ENCODE data around the gene TMEM123. TPM values are rescaled to one million over a fixed set of nuclear protein-coding genes. Genes with fewer than 3 reads are reported as not detected.

Gene TMEM123
- total RNA-seq, 2 experiments from 2014 or later, result 490 to 493 TPM

DNA sequence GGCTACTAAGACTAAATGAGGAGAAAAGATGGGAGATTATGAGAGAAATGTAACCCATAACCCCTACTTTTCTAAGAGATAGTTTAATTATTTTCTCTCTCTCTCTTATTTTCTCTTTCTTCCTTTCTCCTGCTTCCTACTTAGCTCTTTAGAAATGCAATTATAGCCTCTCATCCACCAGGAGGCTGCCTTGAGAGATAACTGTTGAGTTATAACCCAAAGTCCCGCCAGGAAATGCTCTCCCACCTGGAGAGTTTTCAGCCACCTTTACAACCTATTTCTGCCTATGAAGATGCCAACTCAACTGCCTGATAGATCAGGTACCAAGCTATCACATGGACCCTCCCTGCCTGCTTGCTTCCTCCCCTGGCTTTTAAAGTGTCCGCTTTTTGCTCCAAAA, 34.0 kb upstream of the TMEM123 start:
- no peaks in the 10 kb centered on the region for H3K9me3 Mint-ChIP-seq
- H3K4me3 Mint-ChIP-seq, result no peak overlapping the region
- DNase-seq (no peak), ATAC-seq (ENCODE audit: low read depth) (no peak)
- POLR2A ChIA-PET, result no interaction called here
- peaks cover 14% of the 10 kb centered on the region for H3K4me1 Mint-ChIP-seq
- H3K36me3 Mint-ChIP-seq, result peaks cover 1% of the 10 kb centered on the region
- H3K27ac Mint-ChIP-seq, result no peak overlapping the region
- peaks cover 2% of the 10 kb centered on the region for H3K27me3 Mint-ChIP-seq

- no peak overlapping the region for H3K27ac Mint-ChIP-seq
- no peak overlapping the region for H3K4me3 Mint-ChIP-seq
- POLR2A ChIA-PET, result interaction anchor here (1.3 kb wide), 1 partner anchor 32 kb away, joined by 4 read pairs; the partner anchor contains the start of gene TMEM123
- DNase-seq (no peak), ATAC-seq (ENCODE audit: low read depth) (no peak)
- no peaks in the 10 kb centered on the region for H3K27me3 Mint-ChIP-seq
- H3K4me1 Mint-ChIP-seq, result peaks cover 14% of the 10 kb centered on the region
- H3K9me3 Mint-ChIP-seq, result no peaks in the 10 kb centered on the region
- peaks cover 1% of the 10 kb centered on the region for H3K36me3 Mint-ChIP-seq
Observed at GRCh38 chr11:102485095-102485722, 32.6 kb upstream of the TMEM123 start.

DNA sequence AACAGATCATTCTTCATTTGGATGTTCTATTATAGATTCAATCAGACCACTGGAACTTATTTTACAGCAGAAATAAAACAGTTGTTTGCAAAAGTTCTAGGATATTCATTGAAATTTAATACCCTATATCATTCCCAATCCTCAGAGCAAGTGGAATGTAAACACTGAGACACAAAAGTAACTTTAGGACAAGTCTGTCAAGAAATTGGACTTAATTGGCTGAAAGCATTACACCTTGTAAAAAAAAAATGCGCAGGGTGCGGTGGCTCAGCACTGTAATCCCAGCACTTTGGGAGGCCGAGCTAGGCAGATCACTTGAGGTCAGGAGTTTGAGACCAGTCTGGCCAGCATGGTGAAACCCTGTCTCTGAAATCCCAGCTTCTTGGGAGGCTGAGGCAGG, 29.9 kb upstream of the TMEM123 start:
- ATAC-seq (ENCODE audit: low read depth) (no peak), DNase-seq (no peak)
- POLR2A ChIA-PET, result no interaction called here
- H3K27me3 Mint-ChIP-seq, result no peaks in the 10 kb centered on the region
- H3K36me3 Mint-ChIP-seq, result peaks cover 3% of the 10 kb centered on the region
- no peak overlapping the region for H3K4me3 Mint-ChIP-seq
- H3K27ac Mint-ChIP-seq, result no peak overlapping the region
- H3K9me3 Mint-ChIP-seq, result no peaks in the 10 kb centered on the region
- H3K4me1 Mint-ChIP-seq, result peaks cover 20% of the 10 kb centered on the region

- H3K27me3 Mint-ChIP-seq, result no peaks in the 10 kb centered on the region
- no peaks in the 10 kb centered on the region for H3K9me3 Mint-ChIP-seq
- peaks cover 31% of the 10 kb centered on the region for H3K4me1 Mint-ChIP-seq
- H3K4me3 Mint-ChIP-seq, result no peak overlapping the region
- peaks cover 1% of the 10 kb centered on the region for H3K36me3 Mint-ChIP-seq
- ATAC-seq (ENCODE audit: low read depth) (no peak), DNase-seq (no peak)
- H3K27ac Mint-ChIP-seq, result no peak overlapping the region
- POLR2A ChIA-PET, result interaction anchor here (1.5 kb wide), 1 partner anchor 28 kb away, joined by 4 read pairs; no protein-coding TSS in a partner anchor
Observed at GRCh38 chr11:102479733-102480132, 27.2 kb upstream of the TMEM123 start.

DNA sequence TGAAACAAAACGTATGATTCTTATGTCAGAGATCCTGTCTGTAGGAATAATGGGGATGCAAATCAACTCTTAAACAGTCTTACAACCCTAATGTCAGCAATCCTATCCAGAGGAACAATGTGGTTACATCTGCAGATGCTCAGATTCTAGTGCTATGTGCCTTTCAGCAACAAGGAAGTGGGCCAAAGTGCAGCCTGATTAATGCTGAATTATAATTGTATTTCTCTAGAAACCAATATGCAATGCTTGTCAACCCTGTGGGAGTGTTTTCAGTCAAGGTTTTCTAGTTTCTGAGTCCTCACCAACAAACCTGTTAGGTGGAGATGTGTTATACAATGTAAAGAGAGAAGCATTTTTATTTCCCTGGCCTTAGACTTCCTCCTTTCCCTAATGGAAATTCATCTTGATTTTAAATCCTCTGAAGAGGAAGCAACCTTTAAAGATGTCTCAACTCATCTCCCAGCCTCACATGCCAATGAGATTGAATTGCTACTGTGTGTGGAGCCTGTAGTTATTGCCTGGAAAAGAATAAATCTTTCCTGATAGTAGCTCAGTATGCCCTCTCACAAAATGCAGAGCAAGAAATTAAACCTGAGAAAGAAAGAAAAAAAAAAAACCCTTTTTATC, 26.2 kb upstream of the TMEM123 start:
- H3K9me3 Mint-ChIP-seq, result no peaks in the 10 kb centered on the region
- POLR2A ChIA-PET, result no interaction called here
- DNase-seq, result no peak
- H3K4me3 Mint-ChIP-seq, result no peak overlapping the region
- H3K36me3 Mint-ChIP-seq, result peaks cover 3% of the 10 kb centered on the region
- peaks cover 40% of the 10 kb centered on the region for H3K4me1 Mint-ChIP-seq
- no peaks in the 10 kb centered on the region for H3K27me3 Mint-ChIP-seq
- H3K27ac Mint-ChIP-seq, result no peak overlapping the region
- no peak for ATAC-seq (ENCODE audit: low read depth)

DNA sequence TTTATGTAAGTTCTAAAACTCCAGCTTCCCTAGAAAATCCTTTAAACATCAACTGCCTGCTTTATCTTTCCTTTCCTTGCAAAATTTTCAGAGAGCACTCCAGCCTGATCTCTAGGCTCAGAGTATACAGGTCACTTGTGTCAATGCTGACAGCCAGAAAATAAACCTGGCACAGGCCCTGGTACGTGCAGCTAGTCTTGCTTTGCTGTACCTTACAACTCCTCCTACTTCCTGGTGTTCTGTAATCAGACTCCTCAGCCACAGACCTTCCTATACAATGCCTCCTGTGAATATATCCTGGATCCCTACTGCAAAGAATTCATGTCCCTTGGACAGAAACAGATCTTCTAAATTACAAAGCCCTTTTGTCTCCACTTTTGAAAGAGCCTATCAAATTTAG, 24.2 kb upstream of the TMEM123 start:
- ATAC-seq (ENCODE audit: low read depth) (peak; percentile 98), DNase-seq (no peak)
- H3K4me3 Mint-ChIP-seq, result peak overlapping the region; percentile 65
- H3K27ac Mint-ChIP-seq, result peak overlapping the region; percentile 93
- peaks cover 10% of the 10 kb centered on the region for H3K36me3 Mint-ChIP-seq
- peaks cover 2% of the 10 kb centered on the region for H3K9me3 Mint-ChIP-seq
- H3K4me1 Mint-ChIP-seq, result peaks cover 52% of the 10 kb centered on the region
- no peaks in the 10 kb centered on the region for H3K27me3 Mint-ChIP-seq
- POLR2A ChIA-PET, result interaction anchor here (0.9 to 2.4 kb wide), 6 partner anchors 10 to 28 kb away, joined by 3 to 12 read pairs (median 4); no protein-coding TSS in a partner anchor

- H3K4me3 Mint-ChIP-seq, result peak overlapping the region; percentile 65
- POLR2A ChIA-PET, result interaction anchor here (0.9 to 2.4 kb wide), 6 partner anchors 9 to 27 kb away, joined by 3 to 12 read pairs (median 4); no protein-coding TSS in a partner anchor
- no peaks in the 10 kb centered on the region for H3K27me3 Mint-ChIP-seq
- peak overlapping the region; percentile 93 for H3K27ac Mint-ChIP-seq
- H3K36me3 Mint-ChIP-seq, result peaks cover 10% of the 10 kb centered on the region
- ATAC-seq (ENCODE audit: low read depth) (no peak), DNase-seq (no peak)
- peaks cover 58% of the 10 kb centered on the region for H3K4me1 Mint-ChIP-seq
- H3K9me3 Mint-ChIP-seq, result peaks cover 2% of the 10 kb centered on the region
Observed at GRCh38 chr11:102476069-102476468, 23.5 kb upstream of the TMEM123 start.

DNA sequence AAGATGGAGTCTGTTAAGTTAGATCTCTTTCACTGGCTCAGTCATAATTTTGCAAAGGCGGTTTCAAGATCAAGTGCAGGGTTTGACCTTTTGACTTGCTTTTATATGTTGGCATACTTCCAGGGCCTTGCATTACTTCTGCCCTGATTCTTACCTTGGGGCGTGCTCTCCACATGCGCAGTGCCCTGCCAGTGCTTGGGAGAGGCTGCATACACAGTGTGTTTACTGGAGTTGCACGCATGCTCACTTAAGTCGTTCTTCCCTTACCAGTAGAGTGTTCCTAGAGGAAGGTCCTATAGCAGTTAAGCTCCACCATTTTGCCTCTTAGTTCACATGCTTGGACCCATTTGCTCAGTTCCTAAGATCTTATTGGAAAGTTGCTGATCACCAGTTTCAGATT, 21.0 kb upstream of the TMEM123 start:
- peak overlapping the region; percentile 3 for H3K27ac Mint-ChIP-seq
- peaks cover 76% of the 10 kb centered on the region for H3K4me1 Mint-ChIP-seq
- no peaks in the 10 kb centered on the region for H3K27me3 Mint-ChIP-seq
- H3K36me3 Mint-ChIP-seq, result peaks cover 10% of the 10 kb centered on the region
- POLR2A ChIA-PET, result no interaction called here
- H3K4me3 Mint-ChIP-seq, result no peak overlapping the region
- ATAC-seq (ENCODE audit: low read depth), result no peak
- peaks cover 2% of the 10 kb centered on the region for H3K9me3 Mint-ChIP-seq
- DNase-seq, result no peak

DNA sequence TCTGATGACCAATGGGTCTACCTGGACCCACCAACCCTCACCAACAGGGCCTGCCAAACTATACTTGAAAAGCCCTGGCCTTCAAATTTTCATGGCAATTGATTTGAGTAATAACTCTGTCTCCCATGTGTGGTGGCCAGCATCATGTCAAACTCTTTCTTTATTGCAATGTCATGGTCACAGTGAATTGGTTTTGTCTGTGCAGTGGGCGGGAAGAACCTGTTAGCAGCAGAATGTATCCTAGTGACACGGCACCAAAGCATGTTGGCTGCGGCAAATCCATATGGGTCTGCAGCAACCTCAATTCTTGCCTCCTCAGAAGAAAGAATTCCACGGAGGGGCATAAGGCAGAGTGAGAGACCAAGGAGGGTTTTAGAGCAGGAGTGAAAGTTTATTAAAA, 19.6 kb upstream of the TMEM123 start:
- ATAC-seq (ENCODE audit: low read depth) (no peak), DNase-seq (no peak)
- peak overlapping the region; percentile 35 for H3K27ac Mint-ChIP-seq
- POLR2A ChIA-PET, result interaction anchor here (1.5 kb wide), 1 partner anchor 14 kb away, joined by 3 read pairs; no protein-coding TSS in a partner anchor
- peaks cover 74% of the 10 kb centered on the region for H3K4me1 Mint-ChIP-seq
- H3K27me3 Mint-ChIP-seq, result no peaks in the 10 kb centered on the region
- H3K36me3 Mint-ChIP-seq, result peaks cover 12% of the 10 kb centered on the region
- no peak overlapping the region for H3K4me3 Mint-ChIP-seq
- H3K9me3 Mint-ChIP-seq, result peaks cover 2% of the 10 kb centered on the region

DNA sequence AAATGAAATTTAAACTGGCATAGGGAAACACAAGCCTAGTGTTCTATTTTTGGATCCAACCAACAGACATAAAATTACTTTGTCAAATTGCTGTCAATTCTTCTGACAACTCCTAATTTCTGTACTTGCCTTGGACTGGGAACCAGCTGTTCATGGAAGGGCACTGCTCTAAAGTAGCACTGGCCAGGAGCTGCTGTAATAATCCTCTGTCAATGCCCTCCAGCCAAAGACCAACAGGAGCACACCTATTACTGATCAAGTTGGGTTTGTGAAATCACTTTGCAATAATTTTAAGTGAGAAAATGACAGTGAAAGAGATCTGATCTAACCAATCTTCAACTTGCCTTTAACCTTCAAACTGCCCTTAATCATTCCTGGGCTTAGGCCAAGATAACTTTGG, 18.9 kb upstream of the TMEM123 start:
- Mint-ChIP-seq H3K4me3 (peak overlapping the region; percentile 50), H3K9me3 (peaks cover 2% of the 10 kb centered on the region), H3K27ac (peak overlapping the region; percentile 26), H3K4me1 (peaks cover 72% of the 10 kb centered on the region), H3K36me3 (peaks cover 12% of the 10 kb centered on the region), H3K27me3 (no peaks in the 10 kb centered on the region)
- DNase-seq, result no peak
- POLR2A ChIA-PET, result interaction anchor here (1.5 kb wide), 1 partner anchor 13 kb away, joined by 3 read pairs; no protein-coding TSS in a partner anchor
- no peak for ATAC-seq (ENCODE audit: low read depth)

DNA sequence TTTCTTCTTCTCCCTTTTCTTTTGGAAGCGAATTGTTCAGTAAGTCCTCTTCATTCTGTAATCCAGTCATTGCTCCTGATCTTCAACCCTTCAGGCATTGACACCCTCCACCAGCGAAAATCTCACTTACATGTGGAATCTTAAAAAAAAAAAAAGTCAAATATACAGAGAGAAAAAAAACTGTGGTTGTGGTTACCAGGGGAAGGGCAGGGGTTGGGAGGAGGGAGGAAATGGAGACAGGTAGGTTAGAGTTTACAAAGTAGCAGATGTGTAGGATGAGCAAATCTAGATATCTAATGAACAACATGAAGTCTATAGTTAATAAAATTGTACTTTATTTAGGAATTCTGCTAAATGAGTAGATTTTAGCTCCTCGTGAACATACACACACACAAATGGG, 17.7 kb upstream of the TMEM123 start:
- ATAC-seq (ENCODE audit: low read depth), result peak; percentile 66
- Mint-ChIP-seq H3K27me3 (no peaks in the 10 kb centered on the region), H3K27ac (peak overlapping the region; percentile 67), H3K4me1 (peaks cover 78% of the 10 kb centered on the region), H3K36me3 (peaks cover 12% of the 10 kb centered on the region), H3K4me3 (peak overlapping the region; percentile 80), H3K9me3 (peaks cover 2% of the 10 kb centered on the region)
- POLR2A ChIA-PET, result interaction anchor here (0.8 kb wide), 1 partner anchor 19 kb away, joined by 4 read pairs; no protein-coding TSS in a partner anchor
- DNase-seq, result no peak

GRCh38 chr11:102469196-102469821, 16.7 kb upstream of the TMEM123 start:
- peaks cover 12% of the 10 kb centered on the region for H3K36me3 Mint-ChIP-seq
- no peak overlapping the region for H3K27ac Mint-ChIP-seq
- peaks cover 78% of the 10 kb centered on the region for H3K4me1 Mint-ChIP-seq
- DNase-seq, result no peak
- ATAC-seq (ENCODE audit: low read depth), result no peak
- peak overlapping the region; percentile 80 for H3K4me3 Mint-ChIP-seq
- POLR2A ChIA-PET, result no interaction called here
- peaks cover 2% of the 10 kb centered on the region for H3K9me3 Mint-ChIP-seq
- no peaks in the 10 kb centered on the region for H3K27me3 Mint-ChIP-seq

- H3K27ac Mint-ChIP-seq, result no peak overlapping the region
Observed at GRCh38 chr11:102468616-102469195, 16.1 kb upstream of the TMEM123 start.

More at GRCh38 chr11:102468616-102469195, 16.1 kb upstream of the TMEM123 start:
- Mint-ChIP-seq H3K4me1 (peaks cover 74% of the 10 kb centered on the region), H3K27me3 (no peaks in the 10 kb centered on the region), H3K4me3 (peak overlapping the region; percentile 80), H3K36me3 (peaks cover 9% of the 10 kb centered on the region), H3K9me3 (peaks cover 2% of the 10 kb centered on the region)
- POLR2A ChIA-PET, result no interaction called here
- no peak for DNase-seq
- ATAC-seq (ENCODE audit: low read depth), result no peak

Measured in activated naive CD8-positive, alpha-beta T cell treated with anti-CD3 and anti-CD28 coated beads, Interleukin-2, amount 10 ng/mL, durations not matched to agents 7 days and 5 days (primary cell).